OCI-LY7 (cell line): ENCODE measurements around the gene MAML3. TPM values are rescaled to one million over a fixed set of nuclear protein-coding genes. Genes with fewer than 3 reads are reported as not detected.

Experiments
- BruUV-seq: library from RNA; stranded (reverse); fragments of 400-500 nt; replicated peaks from 2 replicates; lab custom pipeline; 2021; lab: Mats Ljungman, UMichigan
- CTCF ChIA-PET: fragments of 300-600 bp; sonication (Branson Sonifier 250); formaldehyde crosslinking; loops from one replicate; lab custom pipeline; 2022; ENCODE audit warnings: antibody characterized with exemption; ENCODE audit not compliant: unreplicated experiment; lab: Charles Lee
- POLR2A ChIA-PET: fragments of 300-600 bp; sonication (Branson Sonifier 250); formaldehyde crosslinking; loops from one replicate; lab custom pipeline; 2022; ENCODE audit warnings: antibody characterized with exemption; lab: Charles Lee
- DNase-seq: peaks from one replicate; pipeline ENCODE4 v3.0.0-alpha.2; 2015; ENCODE audit warnings: low spot score
- H2AFZ ChIP-seq: fragments of 200-600 bp; sonication (generic), shearing (Covaris generic); 2 replicates; pipeline ENCODE4 v1.6.1; 2014; ENCODE audit warnings: mild to moderate bottlenecking, antibody characterized with exemption, low read length, moderate library complexity
- H3K27ac ChIP-seq: fragments of 200-600 bp; sonication (generic); 2 replicates; pipeline ENCODE4 v1.5.1; 2014; ENCODE audit warnings: mixed run types, low read depth, mild to moderate bottlenecking, moderate library complexity, low read length, inconsistent platforms; ENCODE audit not compliant: poor library complexity, severe bottlenecking
- H3K36me3 ChIP-seq: fragments of 200-600 bp; sonication (generic); 2 replicates; pipeline ENCODE4 v1.6.1; 2014; ENCODE audit warnings: mild to moderate bottlenecking, antibody characterized with exemption, low read length, moderate library complexity, mixed read lengths; ENCODE audit not compliant: insufficient read depth
- H3K4me1 ChIP-seq: fragments of 200-600 bp; sonication (generic); 2 replicates; pipeline ENCODE4 v1.5.1; 2014; ENCODE audit warnings: mild to moderate bottlenecking, low read length; ENCODE audit not compliant: insufficient read depth, poor library complexity, severe bottlenecking
- H3K4me2 ChIP-seq: fragments of 200-600 bp; sonication (generic); 2 replicates; pipeline ENCODE4 v1.6.1; 2014; ENCODE audit warnings: mild to moderate bottlenecking, low read length
- H3K4me3 ChIP-seq: fragments of 200-600 bp; sonication (generic); 2 replicates; pipeline ENCODE4 v1.5.1; 2014; ENCODE audit warnings: mild to moderate bottlenecking, low read depth, low read length; ENCODE audit not compliant: poor library complexity, severe bottlenecking
- H3K79me2 ChIP-seq: fragments of 200-600 bp; sonication (generic); 2 replicates; pipeline ENCODE4 v1.6.1; 2016; ENCODE audit warnings: low read depth, mild to moderate bottlenecking, low read length, moderate library complexity, mixed read lengths; ENCODE audit not compliant: insufficient read depth
- H3K9me2 ChIP-seq: fragments of 200-600 bp; sonication (generic); 2 replicates; pipeline ENCODE4 v1.6.1; 2016; ENCODE audit warnings: mild to moderate bottlenecking, low read length, mixed read lengths; ENCODE audit not compliant: insufficient read depth
- H3K9me3 ChIP-seq: fragments of 200-600 bp; sonication (generic); 2 replicates; pipeline ENCODE4 v1.6.1; 2014; ENCODE audit warnings: mild to moderate bottlenecking, mixed run types, low read length, mixed read lengths
- H4K20me1 ChIP-seq: fragments of 200-600 bp; sonication (generic); 2 replicates; pipeline ENCODE4 v1.6.1; 2014; ENCODE audit warnings: mild to moderate bottlenecking, antibody characterized with exemption, low read length, moderate library complexity, mixed read lengths; ENCODE audit not compliant: insufficient read depth
- CTCF ChIP-seq: fragments of 200-600 bp; sonication (generic); conservative IDR thresholded peaks from 2 replicates; pipeline ENCODE4 v1.5.1; 2014; ENCODE audit warnings: mild to moderate bottlenecking, antibody characterized with exemption, low read length, moderate library complexity, mixed read lengths
- EZH2phosphoT487 ChIP-seq: fragments of 200-600 bp; sonication (generic); IDR thresholded peaks from 2 replicates; pipeline ENCODE4 v1.6.1; 2018; ENCODE audit warnings: low read depth, borderline replicate concordance, mild to moderate bottlenecking, mixed run types, antibody characterized with exemption, low read length, moderate library complexity, mixed read lengths
- intact Hi-C: fragments of 100-400 bp; cut with micrococcal nuclease; formaldehyde crosslinking; loops from one replicate; pipeline ENCODE4 v1.10.0; 2022; ENCODE audit not compliant: unreplicated experiment
- total RNA-seq, 2 experiments: library from RNA; depleted of rRNA in 1 of 2; stranded (reverse); fragments of >200 nt in 1 of 2; shearing (Covaris generic) in 1 of 2; gene quantifications; 2 replicates each; pipeline ENCODE4 v1.2.3, GENCODE V29; 2014 to 2022

Gene MAML3
- total RNA-seq, 2 experiments from 2014 or later, result 0.80 to 1.2 TPM

GRCh38 chr4:139963708-139964107 is 190.3 kb downstream of the MAML3 start:
- CTCF ChIA-PET, result no interaction called here

GRCh38 chr4:139962130-139962684 is 191.8 kb downstream of the MAML3 start:
- H3K27ac ChIP-seq, result no peak overlapping the region
- H4K20me1 ChIP-seq, result no peaks in the 10 kb centered on the region
- POLR2A ChIA-PET, result interaction anchor here (1.0 kb wide), 1 partner anchor 33 kb away, joined by 3 read pairs; no protein-coding TSS in a partner anchor
- no peak for DNase-seq
- H3K4me3 ChIP-seq, result no peak overlapping the region
- H3K9me3 ChIP-seq, result no peaks in the 10 kb centered on the region
- TF ChIP-seq EZH2phosphoT487 (no peak), CTCF (no peak)
- H3K36me3 ChIP-seq, result no peaks in the 10 kb centered on the region
- no TSS peak for BruUV-seq
- no peak overlapping the region for H3K4me2 ChIP-seq
- H3K9me2 ChIP-seq, result no peaks in the 10 kb centered on the region
- CTCF ChIA-PET, result no interaction called here
- no peaks in the 10 kb centered on the region for H3K79me2 ChIP-seq
- H2AFZ ChIP-seq, result no peak overlapping the region
- intact Hi-C loops, result no loop called here
- no peaks in the 10 kb centered on the region for H3K4me1 ChIP-seq

More at GRCh38 chr4:139963708-139964107, 190.3 kb downstream of the MAML3 start:
- no peak for TF ChIP-seq CTCF
- TF ChIP-seq EZH2phosphoT487, result no peak
- Histone ChIP-seq H3K4me2 (no peak overlapping the region), H4K20me1 (no peaks in the 10 kb centered on the region), H3K4me3 (no peak overlapping the region), H3K27ac (no peak overlapping the region), H3K79me2 (no peaks in the 10 kb centered on the region), H3K9me2 (no peaks in the 10 kb centered on the region), H3K36me3 (no peaks in the 10 kb centered on the region), H2AFZ (no peak overlapping the region), H3K4me1 (no peaks in the 10 kb centered on the region), H3K9me3 (no peaks in the 10 kb centered on the region)
- no peak for DNase-seq
- BruUV-seq, result no TSS peak
- intact Hi-C loops, result no loop called here
- POLR2A ChIA-PET, result no interaction called here

GRCh38 chr4:139961344-139961946 is 192.5 kb downstream of the MAML3 start:
- Histone ChIP-seq H3K79me2 (no peaks in the 10 kb centered on the region), H3K9me3 (no peaks in the 10 kb centered on the region), H3K27ac (no peak overlapping the region), H3K4me1 (no peaks in the 10 kb centered on the region), H3K9me2 (no peaks in the 10 kb centered on the region), H3K4me2 (no peak overlapping the region), H4K20me1 (no peaks in the 10 kb centered on the region), H2AFZ (no peak overlapping the region), H3K4me3 (no peak overlapping the region), H3K36me3 (no peaks in the 10 kb centered on the region)
- POLR2A ChIA-PET, result interaction anchor here (1.3 kb wide), 1 partner anchor 18 kb away, joined by 3 read pairs; no protein-coding TSS in a partner anchor
- no peak for DNase-seq
- intact Hi-C loops, result no loop called here
- CTCF ChIA-PET, result no interaction called here
- BruUV-seq, result no TSS peak
- TF ChIP-seq CTCF (no peak), EZH2phosphoT487 (no peak)
